Measurements from ENCODE around the gene ARHGEF16.

The ARHGEF16 gene

GRCh38 chr1:3413975-3414710 lies 40.3 kb upstream of the ARHGEF16 start:
- ChIA-PET CTCF (no interaction called here), POLR2A (no interaction called here)
- DNase-seq (ENCODE audit: low read depth, low spot score): no peak
- H3K4me3 ChIP-seq (ENCODE audit: low read depth, low read length): no peak overlapping the region
- no peak for TF ChIP-seq CTCF (IDR thresholded peaks at IDR 0.05; ENCODE audit: insufficient read depth, low read length, missing control alignments)

- no peak overlapping the region for H3K4me3 ChIP-seq (ENCODE audit: low read depth, low read length)
- no peak for DNase-seq (ENCODE audit: low read depth, low spot score)
- CTCF ChIA-PET: interaction anchor here (0.7 kb wide), 1 partner anchor 867 kb away, joined by 3 read pairs; no protein-coding TSS in a partner anchor
- no peak for TF ChIP-seq CTCF (IDR thresholded peaks at IDR 0.05; ENCODE audit: insufficient read depth, low read length, missing control alignments)
- POLR2A ChIA-PET: no interaction called here
These were observed 39.0 kb upstream of the ARHGEF16 start for GRCh38 chr1:3415260-3416090.

- no peak overlapping the region for H3K4me3 ChIP-seq (ENCODE audit: low read depth, low read length)
- no peak for DNase-seq (ENCODE audit: low read depth, low spot score)
- ChIA-PET CTCF (interaction anchor here (0.8 to 1.5 kb wide), 4 partner anchors 7 to 341 kb away, joined by 3 to 4 read pairs (median 3); no protein-coding TSS in a partner anchor), POLR2A (no interaction called here)
- no peak for TF ChIP-seq CTCF (IDR thresholded peaks at IDR 0.05; ENCODE audit: insufficient read depth, low read length, missing control alignments)
These were observed 37.3 kb upstream of the ARHGEF16 start for GRCh38 chr1:3417082-3417739.

- CTCF ChIA-PET: interaction anchor here (1.0 to 1.5 kb wide), 2 partner anchors 10 to 35 kb away, joined by 3 read pairs; no protein-coding TSS in a partner anchor
- POLR2A ChIA-PET: no interaction called here
- no peak for TF ChIP-seq CTCF (IDR thresholded peaks at IDR 0.05; ENCODE audit: insufficient read depth, low read length, missing control alignments)
- DNase-seq (ENCODE audit: low read depth, low spot score): no peak
- no peak overlapping the region for H3K4me3 ChIP-seq (ENCODE audit: low read depth, low read length)
These were observed 36.5 kb upstream of the ARHGEF16 start for GRCh38 chr1:3417934-3418333.

GRCh38 chr1:3418600-3418999 lies 35.9 kb upstream of the ARHGEF16 start:
- ChIA-PET POLR2A (no interaction called here), CTCF (no interaction called here)
- no peak for TF ChIP-seq CTCF (IDR thresholded peaks at IDR 0.05; ENCODE audit: insufficient read depth, low read length, missing control alignments)
- no peak for DNase-seq (ENCODE audit: low read depth, low spot score)
- no peak overlapping the region for H3K4me3 ChIP-seq (ENCODE audit: low read depth, low read length)
